ENCODE data around the gene INPP5A.

GRCh38 chr10:132738454-132739224 is 201.1 kb downstream of the INPP5A start:
- no peak for TF ChIP-seq CTCF (IDR thresholded peaks at IDR 0.05)
- TF ChIP-seq POLR2A (IDR thresholded peaks at IDR 0.05): no peak
